Activated T-helper 17 cell treated with anti-CD3 and anti-CD28 coated beads, Interleukin-2, amount 50 U/mL, for 72 hours (primary cell): Measurements from ENCODE around the gene RFK. TPM values are rescaled to one million over a fixed set of nuclear protein-coding genes. Genes with fewer than 3 reads are reported as not detected.

Source experiments
- ATAC-seq: fragments of 150-1000 bp; cut with Tn5 transposase; replicated peaks from 2 replicates; pipeline ENCODE4 v1.10.0; 2021; ENCODE audit warnings: mild to moderate bottlenecking, moderate library complexity
- H3K27ac Mint-ChIP-seq: one replicate; pipeline ENCODE4 v1.8.0; 2022; ENCODE audit warnings: mixed read lengths
- H3K27me3 Mint-ChIP-seq: one replicate; pipeline ENCODE4 v1.8.0; 2022; ENCODE audit warnings: mixed read lengths
- H3K36me3 Mint-ChIP-seq: one replicate; pipeline ENCODE4 v1.8.0; 2022; ENCODE audit warnings: low read depth, mild to moderate bottlenecking, mixed read lengths
- H3K4me1 Mint-ChIP-seq: one replicate; pipeline ENCODE4 v1.8.0; 2022; ENCODE audit warnings: mixed read lengths
- H3K4me3 Mint-ChIP-seq: one replicate; pipeline ENCODE4 v1.8.0; 2022; ENCODE audit warnings: mild to moderate bottlenecking, mixed read lengths
- H3K9me3 Mint-ChIP-seq: one replicate; pipeline ENCODE4 v1.8.0; 2022; ENCODE audit warnings: mixed read lengths
- total RNA-seq, 2 donors: library from RNA; stranded (reverse); gene quantifications; one replicate each; pipeline ENCODE4 v1.2.3, GENCODE V29; 2022

Gene RFK
- total RNA-seq, 2 donors from 2014 or later = 7.9 to 16.8 TPM

DNA sequence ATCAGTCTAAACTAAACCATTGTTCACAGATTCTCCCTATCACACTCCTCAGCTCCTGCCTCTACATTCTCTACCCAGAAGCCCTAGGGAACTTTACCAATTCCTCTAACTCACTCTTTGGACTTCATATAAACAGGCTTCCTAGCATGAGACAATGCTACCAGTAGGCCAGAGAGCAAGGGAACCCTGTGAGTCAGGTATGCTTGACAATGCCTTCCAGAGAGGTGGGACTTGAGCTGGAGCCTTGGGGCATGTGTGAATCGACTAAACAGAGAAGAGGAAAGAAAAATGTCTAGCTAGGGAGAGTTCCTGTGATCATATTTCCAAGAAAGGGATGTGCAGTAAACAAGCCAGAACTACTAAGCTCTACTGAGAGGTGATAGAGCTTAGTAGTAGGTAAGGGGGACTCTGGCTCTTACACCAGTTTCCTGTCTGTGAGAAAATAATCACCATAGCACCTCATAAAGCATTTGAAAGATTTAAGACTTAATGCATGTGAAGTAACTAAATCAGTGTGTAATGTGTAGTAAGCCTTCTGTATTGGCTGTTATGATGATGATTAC is 6.4 kb upstream of the RFK start:
- H3K27me3 Mint-ChIP-seq = no peaks in the 10 kb centered on the region
- peaks cover 16% of the 10 kb centered on the region for H3K4me1 Mint-ChIP-seq
- no peaks in the 10 kb centered on the region for H3K36me3 Mint-ChIP-seq
- no peak overlapping the region for H3K27ac Mint-ChIP-seq
- H3K9me3 Mint-ChIP-seq = no peaks in the 10 kb centered on the region
- H3K4me3 Mint-ChIP-seq = no peak overlapping the region
- ATAC-seq = peak; percentile 46

DNA sequence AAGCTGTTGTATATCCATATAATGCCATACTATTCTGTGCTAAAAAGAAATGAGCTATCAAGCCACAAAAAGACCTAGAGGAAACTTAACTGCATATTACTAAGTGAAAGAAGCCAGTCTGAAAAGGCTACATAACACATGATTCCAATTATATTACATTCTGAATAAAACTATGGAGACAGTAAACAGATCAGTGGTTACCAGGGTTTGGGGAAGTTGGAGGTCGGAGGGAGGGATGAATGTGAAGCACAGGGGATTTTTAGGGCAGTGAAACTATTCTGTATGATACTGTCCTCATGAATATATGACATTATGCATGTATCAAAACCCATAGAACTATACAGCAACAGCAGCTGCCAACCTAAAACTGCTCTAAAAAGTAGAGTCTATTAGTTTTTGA is 5.6 kb upstream of the RFK start:
- Mint-ChIP-seq H3K36me3 (peaks cover 1% of the 10 kb centered on the region), H3K27me3 (no peaks in the 10 kb centered on the region), H3K9me3 (no peaks in the 10 kb centered on the region), H3K4me1 (peaks cover 21% of the 10 kb centered on the region), H3K4me3 (no peak overlapping the region), H3K27ac (no peak overlapping the region)
- peak; percentile 22 for ATAC-seq

DNA sequence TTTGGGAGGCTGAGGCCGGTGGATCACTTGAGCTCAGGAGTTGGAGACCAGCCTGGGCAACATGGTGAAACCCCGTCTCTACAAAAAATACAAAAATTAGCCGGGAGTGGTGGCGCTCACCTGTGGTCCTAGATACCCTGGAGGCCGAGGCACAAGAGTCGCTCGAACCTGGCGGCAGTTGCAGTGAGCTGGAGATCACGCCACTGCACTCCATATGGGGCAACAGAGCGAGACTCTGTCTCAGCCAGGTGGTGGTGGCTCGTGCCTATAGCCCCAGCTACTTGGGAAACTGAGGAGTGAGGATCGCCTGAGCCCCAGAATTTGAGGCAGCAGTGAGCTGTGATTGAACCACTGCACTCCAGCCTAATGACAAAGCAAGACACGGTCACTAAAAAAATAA is 2.4 kb upstream of the RFK start:
- no peak for ATAC-seq

DNA sequence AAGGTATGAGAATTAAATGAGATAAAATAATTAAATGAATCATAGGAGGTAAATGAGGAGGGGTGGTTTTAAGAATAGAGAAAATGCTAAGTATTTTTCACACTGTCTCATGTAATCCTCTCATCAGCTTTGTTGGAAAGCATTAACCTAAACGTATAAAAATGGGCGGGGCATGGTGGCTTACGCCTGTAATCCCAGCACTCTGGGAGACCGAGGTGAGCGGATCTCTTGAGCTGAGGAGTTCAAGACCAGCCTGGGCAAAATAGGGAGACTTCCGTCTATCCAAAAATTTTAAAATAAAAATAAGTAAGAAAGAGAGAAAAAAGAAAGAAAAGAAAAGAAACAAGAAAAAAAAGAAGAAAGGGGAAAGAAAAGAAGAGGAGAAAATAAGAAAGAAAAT is 1.9 kb upstream of the RFK start:
- peaks cover 18% of the 10 kb centered on the region for H3K36me3 Mint-ChIP-seq
- no peak overlapping the region for H3K4me3 Mint-ChIP-seq
- ATAC-seq = no peak
- peaks cover 22% of the 10 kb centered on the region for H3K4me1 Mint-ChIP-seq
- no peaks in the 10 kb centered on the region for H3K9me3 Mint-ChIP-seq
- H3K27ac Mint-ChIP-seq = no peak overlapping the region
- H3K27me3 Mint-ChIP-seq = no peaks in the 10 kb centered on the region

More for the DNA sequence above, 2.4 kb upstream of the RFK start:
- no peaks in the 10 kb centered on the region for H3K9me3 Mint-ChIP-seq
- H3K27me3 Mint-ChIP-seq = no peaks in the 10 kb centered on the region
- no peak overlapping the region for H3K27ac Mint-ChIP-seq
- peaks cover 16% of the 10 kb centered on the region for H3K36me3 Mint-ChIP-seq
- peaks cover 22% of the 10 kb centered on the region for H3K4me1 Mint-ChIP-seq
- no peak overlapping the region for H3K4me3 Mint-ChIP-seq

DNA sequence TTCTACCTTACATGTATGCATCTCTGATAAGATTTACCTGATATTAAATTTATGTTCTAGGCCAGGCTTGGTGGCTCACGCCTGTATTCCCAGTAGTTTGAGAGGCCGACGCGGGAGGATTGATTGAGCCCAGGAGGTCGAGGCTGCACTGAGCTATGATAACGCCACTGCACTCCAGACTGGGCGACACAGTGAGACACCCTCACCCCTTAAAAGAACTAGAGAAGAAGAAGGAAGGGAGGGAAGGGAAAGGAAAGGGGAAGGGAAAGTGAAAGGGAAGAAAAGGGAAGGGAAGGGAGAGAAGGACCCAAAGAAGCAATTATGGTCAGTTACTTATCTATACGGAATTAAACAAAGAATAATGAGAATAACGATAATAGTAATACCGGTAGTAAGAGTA is 1.2 kb upstream of the RFK start:
- Mint-ChIP-seq H3K27ac (peak overlapping the region; percentile 98), H3K4me1 (peaks cover 18% of the 10 kb centered on the region), H3K27me3 (no peaks in the 10 kb centered on the region), H3K36me3 (peaks cover 26% of the 10 kb centered on the region), H3K9me3 (no peaks in the 10 kb centered on the region), H3K4me3 (peak overlapping the region; percentile 98)
- no peak for ATAC-seq

DNA sequence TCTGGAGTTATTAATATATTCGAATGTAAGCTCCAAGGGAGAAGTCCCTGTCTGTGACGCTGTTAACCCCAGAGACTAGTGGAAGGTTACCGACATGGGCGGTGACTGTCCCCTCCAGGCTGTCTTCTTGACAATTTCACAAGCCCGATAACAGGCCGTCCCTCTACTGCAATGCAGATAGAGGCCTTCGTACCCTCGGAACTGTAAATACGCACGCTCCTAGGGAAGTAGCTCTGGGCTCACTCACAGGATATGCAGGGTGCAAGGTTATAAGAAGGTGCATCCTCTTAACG is 680 bp upstream of the RFK start:
- H3K4me1 Mint-ChIP-seq = peaks cover 15% of the 10 kb centered on the region
- H3K9me3 Mint-ChIP-seq = no peaks in the 10 kb centered on the region
- ATAC-seq = peak; percentile 72
- H3K4me3 Mint-ChIP-seq = peak overlapping the region; percentile 98
- H3K27ac Mint-ChIP-seq = peak overlapping the region; percentile 98
- H3K36me3 Mint-ChIP-seq = peaks cover 28% of the 10 kb centered on the region
- no peaks in the 10 kb centered on the region for H3K27me3 Mint-ChIP-seq

DNA sequence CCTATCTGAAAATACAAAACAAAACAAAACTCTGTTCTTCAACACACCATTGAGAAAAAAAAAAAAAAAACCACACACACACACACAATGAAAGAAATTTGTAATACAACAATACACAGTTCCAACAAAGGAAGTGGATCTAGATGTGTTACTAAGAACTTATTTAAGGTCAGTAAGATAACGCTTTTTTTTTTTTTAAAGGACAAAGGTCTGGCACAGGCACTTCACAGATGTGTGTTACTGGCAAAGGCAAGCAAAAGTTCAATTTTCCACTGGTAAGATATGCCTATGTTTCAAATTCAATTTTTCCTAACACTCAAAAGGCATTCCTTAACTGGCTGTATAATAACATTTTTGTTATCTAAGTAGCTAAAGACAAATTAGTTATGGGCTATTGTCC is 3.6 kb downstream of the RFK start:
- Mint-ChIP-seq H3K27ac (no peak overlapping the region), H3K9me3 (no peaks in the 10 kb centered on the region), H3K36me3 (peaks cover 65% of the 10 kb centered on the region), H3K4me3 (no peak overlapping the region), H3K27me3 (no peaks in the 10 kb centered on the region), H3K4me1 (peaks cover 15% of the 10 kb centered on the region)
- ATAC-seq = no peak

DNA sequence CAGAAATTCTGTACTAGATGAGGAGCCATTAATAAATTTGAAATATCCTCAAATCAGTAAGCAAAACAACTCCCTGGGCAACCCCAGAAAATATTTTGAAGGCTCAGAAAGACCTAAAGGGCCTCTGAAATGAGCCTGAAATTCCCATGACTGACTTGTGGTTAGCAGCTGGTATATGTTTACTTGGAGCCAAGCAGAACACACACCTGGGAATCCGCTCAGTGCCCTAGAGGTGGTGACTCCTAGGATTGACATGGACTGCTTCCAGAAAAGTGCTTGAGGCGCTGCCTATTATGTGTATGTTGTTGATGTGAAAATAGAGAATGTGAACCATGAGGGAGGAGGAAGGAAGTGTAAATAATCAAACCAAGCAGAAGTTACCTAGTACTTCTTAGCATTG is 14.7 kb downstream of the RFK start:
- Mint-ChIP-seq H3K4me1 (no peaks in the 10 kb centered on the region), H3K4me3 (no peak overlapping the region), H3K36me3 (peaks cover 12% of the 10 kb centered on the region), H3K27me3 (no peaks in the 10 kb centered on the region), H3K27ac (no peak overlapping the region), H3K9me3 (no peaks in the 10 kb centered on the region)
- no peak for ATAC-seq

DNA sequence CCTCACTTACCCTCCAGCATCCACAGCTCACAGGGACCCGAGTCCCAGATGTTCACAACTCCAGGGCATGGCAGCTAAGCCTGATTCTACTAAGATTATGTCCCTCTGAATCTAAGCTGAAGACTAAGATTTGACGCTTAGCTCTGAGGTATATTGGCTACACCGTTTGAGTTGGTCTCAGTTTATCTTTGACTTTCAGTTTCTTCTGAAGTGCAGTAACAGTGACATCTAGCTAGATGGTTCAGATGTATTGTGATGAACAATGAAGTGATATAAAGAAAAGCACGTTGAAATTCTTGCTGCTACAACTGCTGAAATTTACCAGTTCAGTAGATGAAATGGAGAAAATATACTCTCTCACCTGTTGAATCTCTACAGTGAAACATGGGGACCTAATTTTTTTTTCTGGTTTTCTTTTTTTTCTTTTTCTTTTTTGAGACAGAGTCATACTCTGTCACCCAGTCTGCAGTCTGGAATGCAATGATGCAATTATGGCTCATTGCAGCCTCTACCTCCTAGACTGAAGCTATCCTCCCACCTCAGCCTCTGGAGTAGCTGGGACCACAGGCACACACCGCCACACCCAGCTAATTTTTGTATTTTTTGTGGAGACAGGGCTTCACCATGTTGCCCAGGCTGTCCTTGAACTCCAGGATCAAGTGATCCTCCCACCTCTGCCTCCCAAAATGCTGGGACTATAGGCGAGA is 15.7 kb downstream of the RFK start:
- H3K9me3 Mint-ChIP-seq = no peaks in the 10 kb centered on the region
- H3K4me1 Mint-ChIP-seq = no peaks in the 10 kb centered on the region
- H3K36me3 Mint-ChIP-seq = peaks cover 2% of the 10 kb centered on the region
- no peak overlapping the region for H3K4me3 Mint-ChIP-seq
- H3K27ac Mint-ChIP-seq = no peak overlapping the region
- no peak for ATAC-seq
- no peaks in the 10 kb centered on the region for H3K27me3 Mint-ChIP-seq

DNA sequence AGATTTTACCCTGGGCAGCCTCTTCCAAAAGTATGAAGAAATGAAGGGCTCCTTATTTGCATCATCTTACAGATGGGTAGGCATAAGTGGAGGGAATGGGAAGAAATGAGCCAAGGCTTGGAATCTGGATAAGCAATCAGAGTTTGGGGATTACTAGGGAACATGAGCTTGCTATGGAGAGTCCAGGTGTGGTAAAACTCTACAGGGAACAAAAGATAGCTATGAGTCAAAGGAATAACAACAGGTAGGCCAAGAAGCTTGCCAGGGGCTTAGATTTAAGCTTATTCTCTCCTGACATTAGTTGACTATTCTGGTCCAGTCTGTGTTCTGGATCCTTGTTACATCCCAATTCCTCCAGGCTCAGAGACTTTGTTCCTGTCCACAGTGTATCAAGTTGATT is 16.4 kb downstream of the RFK start:
- Mint-ChIP-seq H3K36me3 (no peaks in the 10 kb centered on the region), H3K4me1 (no peaks in the 10 kb centered on the region), H3K9me3 (no peaks in the 10 kb centered on the region), H3K27me3 (no peaks in the 10 kb centered on the region), H3K4me3 (no peak overlapping the region), H3K27ac (no peak overlapping the region)
- no peak for ATAC-seq

DNA sequence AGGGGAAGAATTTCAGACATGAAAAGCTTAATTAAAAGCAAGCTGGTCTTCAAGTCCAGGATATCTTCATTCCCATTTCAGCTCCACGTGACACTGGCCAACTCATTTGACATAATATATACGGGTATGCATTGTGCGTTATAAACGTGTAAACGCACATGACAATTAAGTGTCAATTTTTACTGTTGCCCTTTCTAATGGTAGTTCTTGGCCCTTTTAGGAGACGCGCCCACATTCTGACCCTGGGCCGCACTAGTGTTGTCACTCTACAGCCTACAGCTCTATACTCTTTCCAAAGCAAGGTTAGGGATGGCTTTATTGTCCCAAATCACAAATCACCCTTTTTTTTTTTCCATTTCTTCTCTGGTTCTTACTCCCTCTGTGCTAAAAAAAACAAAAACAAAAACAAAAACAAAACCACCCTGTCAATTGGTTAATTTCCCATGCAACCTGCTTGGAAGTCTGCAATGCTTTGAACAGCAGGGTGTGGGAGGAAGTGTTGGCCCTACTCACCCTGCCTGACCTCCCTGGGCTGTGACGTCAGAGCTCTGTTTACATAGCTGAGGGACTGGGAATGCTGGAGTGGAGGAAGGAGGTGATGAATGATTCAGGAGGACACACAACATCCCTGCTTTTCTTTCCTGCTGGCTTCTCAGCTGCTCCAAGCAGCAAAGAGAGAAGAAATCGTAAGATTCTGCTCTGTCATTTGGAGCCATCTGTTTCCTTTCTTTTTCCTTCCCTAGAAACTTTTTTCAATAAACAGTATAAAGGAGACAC is 19.3 kb downstream of the RFK start:
- Mint-ChIP-seq H3K4me1 (no peaks in the 10 kb centered on the region), H3K36me3 (no peaks in the 10 kb centered on the region), H3K27ac (no peak overlapping the region), H3K27me3 (no peaks in the 10 kb centered on the region), H3K9me3 (no peaks in the 10 kb centered on the region), H3K4me3 (no peak overlapping the region)
- no peak for ATAC-seq

DNA sequence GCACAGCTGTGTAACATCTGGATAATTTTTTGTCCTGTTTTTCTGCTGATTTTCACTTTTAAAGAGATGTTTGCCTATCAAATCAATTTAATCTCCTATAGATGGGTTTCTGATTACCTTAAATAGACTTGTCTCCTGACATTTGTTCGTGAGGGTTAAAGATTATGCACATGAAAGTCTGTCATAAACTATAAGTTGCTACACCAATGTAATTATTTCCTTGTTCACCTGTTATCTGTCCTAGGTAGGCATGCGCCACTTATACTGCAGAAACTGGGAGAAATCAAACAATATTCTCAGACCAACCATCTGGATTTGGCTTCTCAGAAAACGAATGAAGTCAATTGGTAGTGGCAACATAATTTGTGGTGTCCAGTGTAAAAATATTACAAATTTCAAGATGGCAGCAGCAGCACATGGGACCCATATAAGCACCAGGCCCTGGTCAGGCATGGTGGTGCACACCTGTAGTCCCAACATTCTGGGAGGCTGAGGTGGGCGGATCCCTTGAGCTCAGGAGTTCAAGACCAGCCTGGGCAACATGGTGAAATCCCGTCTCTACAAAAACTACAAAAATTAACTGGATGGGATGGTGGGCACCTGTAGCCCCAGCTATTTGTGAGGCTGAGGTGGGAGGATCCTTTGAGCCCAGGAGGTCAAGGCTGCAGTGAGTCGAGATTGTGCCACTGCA is 20.3 kb downstream of the RFK start:
- H3K4me1 Mint-ChIP-seq = no peaks in the 10 kb centered on the region
- no peak overlapping the region for H3K4me3 Mint-ChIP-seq
- no peaks in the 10 kb centered on the region for H3K27me3 Mint-ChIP-seq
- no peak overlapping the region for H3K27ac Mint-ChIP-seq
- no peak for ATAC-seq
- no peaks in the 10 kb centered on the region for H3K36me3 Mint-ChIP-seq
- no peaks in the 10 kb centered on the region for H3K9me3 Mint-ChIP-seq

DNA sequence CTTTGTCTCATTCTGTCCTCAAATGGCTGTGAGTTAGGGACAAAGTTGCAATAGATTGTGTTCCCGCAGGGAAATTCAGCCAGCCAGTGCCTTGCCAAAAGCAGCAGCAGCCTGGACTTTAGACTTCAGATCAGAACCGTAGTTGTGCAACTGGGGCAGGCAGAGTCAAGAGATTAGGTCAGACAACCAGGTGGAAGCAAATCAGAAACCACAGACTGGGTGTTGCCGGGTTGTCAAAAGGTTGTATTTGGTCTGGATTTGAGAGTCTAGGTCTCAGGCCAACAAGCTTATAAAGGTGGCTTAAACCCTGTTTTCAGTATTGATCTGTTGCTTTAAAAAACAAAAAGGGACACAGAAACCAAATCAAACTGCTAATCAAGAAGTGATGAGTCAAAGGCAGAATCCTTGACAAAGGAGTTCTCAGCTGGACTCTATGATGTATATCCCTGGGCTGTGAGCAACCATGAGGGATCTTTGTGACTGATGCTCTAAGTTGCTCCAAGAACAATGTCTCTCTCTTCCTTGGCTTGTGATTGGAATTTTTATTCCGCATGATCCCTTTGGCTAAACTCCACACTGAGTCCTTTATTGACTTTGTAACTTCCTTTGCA is 20.9 kb downstream of the RFK start:
- Mint-ChIP-seq H3K4me1 (no peaks in the 10 kb centered on the region), H3K27ac (no peak overlapping the region), H3K9me3 (no peaks in the 10 kb centered on the region), H3K36me3 (no peaks in the 10 kb centered on the region), H3K4me3 (no peak overlapping the region), H3K27me3 (no peaks in the 10 kb centered on the region)
- ATAC-seq = no peak

DNA sequence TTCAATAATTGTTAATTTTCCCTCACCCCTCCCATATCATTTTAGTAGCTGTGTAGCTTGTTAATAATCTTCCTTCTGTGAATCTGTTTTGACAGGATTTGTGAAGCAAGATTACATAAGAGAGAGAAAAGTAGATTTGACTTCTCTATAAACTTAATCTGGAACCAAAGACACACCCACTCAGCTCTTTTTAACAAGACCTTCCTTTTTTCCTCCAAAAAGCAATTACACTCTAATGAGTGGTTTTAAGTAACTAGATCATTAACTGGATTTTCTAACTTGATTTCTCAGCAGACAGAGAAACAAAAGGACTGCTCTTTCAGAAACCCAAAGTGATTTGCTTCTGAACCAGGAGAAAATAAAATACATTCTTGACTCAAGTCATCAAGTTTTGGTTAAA is 21.9 kb downstream of the RFK start:
- H3K36me3 Mint-ChIP-seq = no peaks in the 10 kb centered on the region
- H3K4me1 Mint-ChIP-seq = no peaks in the 10 kb centered on the region
- no peaks in the 10 kb centered on the region for H3K27me3 Mint-ChIP-seq
- no peak overlapping the region for H3K4me3 Mint-ChIP-seq
- no peak overlapping the region for H3K27ac Mint-ChIP-seq
- peaks cover 3% of the 10 kb centered on the region for H3K9me3 Mint-ChIP-seq
- ATAC-seq = no peak
